ENCODE data around the gene TRAF3.

DNA sequence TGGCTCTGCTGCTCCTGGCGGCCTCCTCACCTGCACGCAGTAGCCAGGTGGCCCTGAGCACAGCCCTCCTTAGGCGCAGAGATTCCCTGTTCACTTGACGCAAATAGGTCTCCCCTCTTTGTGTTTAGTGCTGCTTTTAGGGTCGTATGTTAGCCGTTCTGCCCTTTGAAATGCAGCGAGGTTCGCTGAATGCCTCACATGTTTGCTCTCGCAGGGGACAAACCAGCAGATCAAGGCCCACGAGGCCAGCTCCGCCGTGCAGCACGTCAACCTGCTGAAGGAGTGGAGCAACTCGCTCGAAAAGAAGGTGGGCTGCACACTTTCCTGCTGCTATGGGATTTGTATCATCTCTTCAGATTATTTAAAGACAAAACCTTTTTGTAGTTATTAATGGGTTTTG, 113.9 kb downstream of the TRAF3 start:
- TF ChIP-seq, protein P1, sequence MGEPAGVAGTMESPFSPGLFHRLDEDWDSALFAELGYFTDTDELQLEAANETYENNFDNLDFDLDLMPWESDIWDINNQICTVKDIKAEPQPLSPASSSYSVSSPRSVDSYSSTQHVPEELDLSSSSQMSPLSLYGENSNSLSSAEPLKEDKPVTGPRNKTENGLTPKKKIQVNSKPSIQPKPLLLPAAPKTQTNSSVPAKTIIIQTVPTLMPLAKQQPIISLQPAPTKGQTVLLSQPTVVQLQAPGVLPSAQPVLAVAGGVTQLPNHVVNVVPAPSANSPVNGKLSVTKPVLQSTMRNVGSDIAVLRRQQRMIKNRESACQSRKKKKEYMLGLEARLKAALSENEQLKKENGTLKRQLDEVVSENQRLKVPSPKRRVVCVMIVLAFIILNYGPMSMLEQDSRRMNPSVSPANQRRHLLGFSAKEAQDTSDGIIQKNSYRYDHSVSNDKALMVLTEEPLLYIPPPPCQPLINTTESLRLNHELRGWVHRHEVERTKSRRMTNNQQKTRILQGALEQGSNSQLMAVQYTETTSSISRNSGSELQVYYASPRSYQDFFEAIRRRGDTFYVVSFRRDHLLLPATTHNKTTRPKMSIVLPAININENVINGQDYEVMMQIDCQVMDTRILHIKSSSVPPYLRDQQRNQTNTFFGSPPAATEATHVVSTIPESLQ (CRISPR knock-in tag; IDR thresholded peaks at IDR 0.05), result no peak
- TF ChIP-seq CTCF (IDR thresholded peaks at IDR 0.05), result no peak
- TF ChIP-seq MAX (CRISPR knock-in tag; IDR thresholded peaks at IDR 0.05), result no peak
- TF ChIP-seq SMAD4 (CRISPR knock-in tag; IDR thresholded peaks at IDR 0.05), result no peak

Measured in WTC11 (cell line).